22Rv1 (cell line): ENCODE data around the gene BCKDHB.

Experiments
- CTCF ChIP-seq: fragments of 450-650 bp; IDR thresholded peaks from 2 replicates; pipeline ENCODE4 v1.5.1; 2017; ENCODE audit warnings: mild to moderate bottlenecking
- ZFX ChIP-seq: fragments of 450-650 bp; IDR thresholded peaks from 2 replicates; pipeline ENCODE4 v1.6.1; 2017; ENCODE audit warnings: antibody characterized with exemption, borderline replicate concordance

- TF ChIP-seq CTCF (no peak), ZFX (no peak)
Measured at GRCh38 chr6:80388507-80388906, 282.0 kb downstream of the BCKDHB start.
